ENCODE measurements around the gene DQX1. TPM values are rescaled to one million over a fixed set of nuclear protein-coding genes. Genes with fewer than 3 reads are reported as not detected.

Gene DQX1
- total RNA-seq, 1 experiment from 2014 or later, result 1.3 TPM

GRCh38 chr2:74566076-74566753 lies 40.2 kb upstream of the DQX1 start:
- POLR2A ChIA-PET, result no interaction called here
- no peaks in the 10 kb centered on the region for H3K9me3 Mint-ChIP-seq
- CTCF ChIA-PET, result interaction anchor here (1.4 kb wide), 1 partner anchor 21 kb away, joined by 4 read pairs; no protein-coding TSS in a partner anchor
- no peaks in the 10 kb centered on the region for H3K36me3 Mint-ChIP-seq
- no peak for TF ChIP-seq ETV6 (CRISPR knock-in tag; IDR thresholded peaks at IDR 0.05)
- no peak for TF ChIP-seq NR3C1 (CRISPR knock-in tag; conservative IDR thresholded peaks at IDR 0.05; ENCODE audit: low read depth)
- TF ChIP-seq NFATC4 (CRISPR knock-in tag; IDR thresholded peaks at IDR 0.05), result no peak
- TF ChIP-seq ZNF416 (CRISPR knock-in tag; IDR thresholded peaks at IDR 0.05), result no peak
- no peak for TF ChIP-seq ESRRA (CRISPR knock-in tag; IDR thresholded peaks at IDR 0.05; ENCODE audit: borderline replicate concordance)
- no peak for TF ChIP-seq KAT7 (CRISPR knock-in tag; IDR thresholded peaks at IDR 0.05; ENCODE audit: borderline replicate concordance)
- TF ChIP-seq ZBTB43 (CRISPR knock-in tag; IDR thresholded peaks at IDR 0.05), result no peak
- TF ChIP-seq CREB1 (CRISPR knock-in tag; IDR thresholded peaks at IDR 0.05), result no peak
- TF ChIP-seq, protein P1, sequence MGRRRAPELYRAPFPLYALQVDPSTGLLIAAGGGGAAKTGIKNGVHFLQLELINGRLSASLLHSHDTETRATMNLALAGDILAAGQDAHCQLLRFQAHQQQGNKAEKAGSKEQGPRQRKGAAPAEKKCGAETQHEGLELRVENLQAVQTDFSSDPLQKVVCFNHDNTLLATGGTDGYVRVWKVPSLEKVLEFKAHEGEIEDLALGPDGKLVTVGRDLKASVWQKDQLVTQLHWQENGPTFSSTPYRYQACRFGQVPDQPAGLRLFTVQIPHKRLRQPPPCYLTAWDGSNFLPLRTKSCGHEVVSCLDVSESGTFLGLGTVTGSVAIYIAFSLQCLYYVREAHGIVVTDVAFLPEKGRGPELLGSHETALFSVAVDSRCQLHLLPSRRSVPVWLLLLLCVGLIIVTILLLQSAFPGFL (CRISPR knock-in tag; IDR thresholded peaks at IDR 0.05; ENCODE audit: borderline replicate concordance), result no peak
- TF ChIP-seq ZNF232 (CRISPR knock-in tag; IDR thresholded peaks at IDR 0.05), result no peak
- TF ChIP-seq SMAD3 (CRISPR knock-in tag; IDR thresholded peaks at IDR 0.05; ENCODE audit: borderline replicate concordance), result no peak
- no peak for TF ChIP-seq FOXJ3 (CRISPR knock-in tag; IDR thresholded peaks at IDR 0.05; ENCODE audit: borderline replicate concordance)
- no peak for TF ChIP-seq GABPB1 (CRISPR knock-in tag; IDR thresholded peaks at IDR 0.05)
- TF ChIP-seq SMAD4 (CRISPR knock-in tag; IDR thresholded peaks at IDR 0.05), result no peak
- H3K27ac Mint-ChIP-seq, result no peak overlapping the region
- no peaks in the 10 kb centered on the region for H3K4me1 Mint-ChIP-seq
- no peak overlapping the region for H3K4me3 Mint-ChIP-seq
- H3K27me3 Mint-ChIP-seq (ENCODE audit: low read depth), result peaks cover 45% of the 10 kb centered on the region
- DNase-seq (ENCODE audit: low spot score) (no peak), ATAC-seq (no peak)

DNA sequence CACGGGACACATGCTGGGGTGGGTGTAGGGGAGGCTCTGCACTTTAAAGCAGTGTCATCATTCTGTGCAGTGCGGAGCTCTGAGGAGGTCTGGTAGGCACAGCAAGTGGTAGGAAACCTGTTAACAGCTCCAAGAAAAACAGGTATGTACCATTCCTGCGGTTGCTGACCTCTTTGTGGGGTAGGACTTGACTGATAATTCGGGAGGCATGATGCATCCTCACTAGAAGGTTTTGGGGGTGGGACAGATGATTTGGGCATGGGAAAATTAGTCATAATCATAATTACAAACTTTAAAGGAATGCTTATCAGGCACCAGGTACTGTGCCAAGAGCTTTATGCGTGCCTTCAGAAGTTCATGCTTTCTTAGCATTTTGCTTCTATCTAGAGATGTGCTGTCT lies 38.2 kb upstream of the DQX1 start:
- Mint-ChIP-seq H3K27ac (no peak overlapping the region), H3K4me3 (no peak overlapping the region), H3K9me3 (no peaks in the 10 kb centered on the region), H3K27me3 (ENCODE audit: low read depth) (peaks cover 53% of the 10 kb centered on the region), H3K4me1 (peaks cover 13% of the 10 kb centered on the region), H3K36me3 (no peaks in the 10 kb centered on the region)
- TF ChIP-seq, protein P2, sequence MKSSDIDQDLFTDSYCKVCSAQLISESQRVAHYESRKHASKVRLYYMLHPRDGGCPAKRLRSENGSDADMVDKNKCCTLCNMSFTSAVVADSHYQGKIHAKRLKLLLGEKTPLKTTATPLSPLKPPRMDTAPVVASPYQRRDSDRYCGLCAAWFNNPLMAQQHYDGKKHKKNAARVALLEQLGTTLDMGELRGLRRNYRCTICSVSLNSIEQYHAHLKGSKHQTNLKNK (CRISPR knock-in tag; IDR thresholded peaks at IDR 0.05), result no peak
- TF ChIP-seq SP1 (CRISPR knock-in tag; conservative IDR thresholded peaks at IDR 0.05) (no peak), ZNF219 (CRISPR knock-in tag; IDR thresholded peaks at IDR 0.05; ENCODE audit: borderline replicate concordance) (no peak), TCF7 (CRISPR knock-in tag; IDR thresholded peaks at IDR 0.05; ENCODE audit: low read depth) (no peak)
- TF ChIP-seq, protein P3, sequence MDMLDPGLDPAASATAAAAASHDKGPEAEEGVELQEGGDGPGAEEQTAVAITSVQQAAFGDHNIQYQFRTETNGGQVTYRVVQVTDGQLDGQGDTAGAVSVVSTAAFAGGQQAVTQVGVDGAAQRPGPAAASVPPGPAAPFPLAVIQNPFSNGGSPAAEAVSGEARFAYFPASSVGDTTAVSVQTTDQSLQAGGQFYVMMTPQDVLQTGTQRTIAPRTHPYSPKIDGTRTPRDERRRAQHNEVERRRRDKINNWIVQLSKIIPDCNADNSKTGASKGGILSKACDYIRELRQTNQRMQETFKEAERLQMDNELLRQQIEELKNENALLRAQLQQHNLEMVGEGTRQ (CRISPR knock-in tag; IDR thresholded peaks at IDR 0.05), result no peak
- TF ChIP-seq, protein P4, sequence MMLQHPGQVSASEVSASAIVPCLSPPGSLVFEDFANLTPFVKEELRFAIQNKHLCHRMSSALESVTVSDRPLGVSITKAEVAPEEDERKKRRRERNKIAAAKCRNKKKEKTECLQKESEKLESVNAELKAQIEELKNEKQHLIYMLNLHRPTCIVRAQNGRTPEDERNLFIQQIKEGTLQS (CRISPR knock-in tag; conservative IDR thresholded peaks at IDR 0.05), result no peak
- no peak for DNase-seq (ENCODE audit: low spot score)
- ChIA-PET CTCF (no interaction called here), POLR2A (no interaction called here)
- ATAC-seq, result no peak

Measured in WTC11 (cell line).